BJ (cell line): ENCODE data around the gene C1QTNF1. TPM values are rescaled to one million over a fixed set of nuclear protein-coding genes. Genes with fewer than 3 reads are reported as not detected.

Source experiments
- CTCF ChIA-PET: fragments of 350-600 bp; formaldehyde crosslinking; extraction: SDS; loops from one replicate; lab custom pipeline; 2021; ENCODE audit warnings: antibody characterized with exemption, inconsistent platforms; lab: Yijun Ruan, JAX
- POLR2A ChIA-PET: fragments of 300-600 bp; sonication (Branson Sonifier 250); formaldehyde crosslinking; extraction: SDS; loops from one replicate; lab custom pipeline; 2021; ENCODE audit warnings: antibody characterized with exemption; lab: Charles Lee
- DNase-seq: peaks from one replicate; pipeline ENCODE4 v3.0.0-alpha.2; 2011; ENCODE audit warnings: low read depth
- H3K27me3 ChIP-seq: 2 replicates; pipeline ENCODE4 v1.6.0; 2011; ENCODE audit warnings: low read length; ENCODE audit not compliant: control insufficient read depth, insufficient read depth
- H3K36me3 ChIP-seq: 2 replicates; pipeline ENCODE4 v1.5.1; 2011; ENCODE audit warnings: low read length; ENCODE audit not compliant: control insufficient read depth, insufficient read depth
- H3K4me3 ChIP-seq: 2 replicates; pipeline ENCODE4 v1.5.1; 2011; ENCODE audit warnings: low read depth, mild to moderate bottlenecking, control low read depth, low read length
- CTCF ChIP-seq: IDR thresholded peaks from 2 replicates; pipeline ENCODE4 v1.5.1; 2011; ENCODE audit warnings: low read depth, mild to moderate bottlenecking, control low read depth, inconsistent platforms, low read length, moderate library complexity; ENCODE audit not compliant: insufficient read depth
- polyA plus RNA-seq: library from polyadenylated mRNA; depleted of rRNA; stranded (reverse); fragments of >200 nt; gene quantifications from 2 replicates; pipeline ENCODE4 v1.2.3, GENCODE V29; 2011

C1QTNF1 gene
- polyA plus RNA-seq, 1 experiment = 20.7 TPM

GRCh38 chr17:78997881-78998280 lies 26.1 kb upstream of the C1QTNF1 start:
- POLR2A ChIA-PET = interaction anchor here (0.5 kb wide), 1 partner anchor 12 kb away, joined by 3 read pairs; the partner anchor contains the start of gene CANT1
- H3K36me3 ChIP-seq = peaks cover 31% of the 10 kb centered on the region
- DNase-seq = no peak
- CTCF ChIA-PET = interaction anchor here (0.6 to 1.1 kb wide), 3 partner anchors 23 to 543 kb away, joined by 3 read pairs; no protein-coding TSS in a partner anchor
- H3K27me3 ChIP-seq = no peaks in the 10 kb centered on the region
- no peak for TF ChIP-seq CTCF
- H3K4me3 ChIP-seq = no peak overlapping the region

GRCh38 chr17:78998311-78999055 lies 25.5 kb upstream of the C1QTNF1 start:
- H3K4me3 ChIP-seq = no peak overlapping the region
- peaks cover 28% of the 10 kb centered on the region for H3K36me3 ChIP-seq
- POLR2A ChIA-PET = interaction anchor here (0.5 kb wide), 1 partner anchor 11 kb away, joined by 3 read pairs; the partner anchor contains the start of gene CANT1
- CTCF ChIA-PET = interaction anchor here (0.6 to 1.1 kb wide), 3 partner anchors 22 to 543 kb away, joined by 3 read pairs; no protein-coding TSS in a partner anchor
- TF ChIP-seq CTCF = no peak
- no peak for DNase-seq
- no peaks in the 10 kb centered on the region for H3K27me3 ChIP-seq

GRCh38 chr17:78999056-78999768 lies 24.8 kb upstream of the C1QTNF1 start:
- CTCF ChIA-PET = interaction anchor here (0.6 kb wide), 1 partner anchor 1481 kb away, joined by 3 read pairs; no protein-coding TSS in a partner anchor
- Histone ChIP-seq H3K36me3 (peaks cover 25% of the 10 kb centered on the region), H3K27me3 (no peaks in the 10 kb centered on the region), H3K4me3 (no peak overlapping the region)
- TF ChIP-seq CTCF = no peak
- no peak for DNase-seq
- POLR2A ChIA-PET = no interaction called here

- Histone ChIP-seq H3K27me3 (no peaks in the 10 kb centered on the region), H3K36me3 (peaks cover 23% of the 10 kb centered on the region), H3K4me3 (no peak overlapping the region)
- ChIA-PET POLR2A (no interaction called here), CTCF (interaction anchor here (0.6 to 0.7 kb wide), 2 partner anchors 392 to 1481 kb away, joined by 3 read pairs; no protein-coding TSS in a partner anchor)
- no peak for TF ChIP-seq CTCF
- DNase-seq = no peak
These were observed 24.0 kb upstream of the C1QTNF1 start for GRCh38 chr17:78999947-79000395.
